HL-60 (cell line): ENCODE results near the gene AFF1.

Experiments
- DNase-seq, 2 experiments: peaks; one replicate each; pipeline ENCODE4 v3.0.0-alpha.2; 2010 to 2020; ENCODE audit warnings: low read depth in 1 of 2, low spot score in 1 of 2
- H3K27ac ChIP-seq: fragments of 250-450 bp; sonication (Bioruptor Pico); replicated peaks from 2 replicates; pipeline ENCODE4 v1.5.1; 2020; ENCODE audit warnings: mild to moderate bottlenecking, moderate library complexity
- H3K27me3 ChIP-seq: fragments of 250-450 bp; sonication (Bioruptor Pico); 2 replicates; pipeline ENCODE4 v1.5.1; 2021; ENCODE audit warnings: mild to moderate bottlenecking, moderate library complexity; ENCODE audit not compliant: insufficient read depth, poor library complexity, severe bottlenecking
- H3K4me3 ChIP-seq: replicated peaks from 2 replicates; pipeline ENCODE4 v1.5.1; 2011; ENCODE audit warnings: mild to moderate bottlenecking, control low read depth, low read length; ENCODE audit not compliant: insufficient read depth
- CTCF ChIP-seq: IDR thresholded peaks from one replicate; pipeline ENCODE4 v1.5.1; 2011; ENCODE audit warnings: low read length, control low read depth, inconsistent platforms; ENCODE audit not compliant: insufficient read depth
- GABPA ChIP-seq: IDR thresholded peaks from 2 replicates; pipeline ENCODE4 v1.6.1; 2012; ENCODE audit warnings: low read depth
- POLR2AphosphoS5 ChIP-seq: IDR thresholded peaks from 2 replicates; pipeline ENCODE4 v1.6.1; 2012; ENCODE audit warnings: low read depth
- REST ChIP-seq: IDR thresholded peaks from 2 replicates; pipeline ENCODE4 v1.6.1; 2012; ENCODE audit warnings: low read depth; ENCODE audit not compliant: insufficient replicate concordance
- SPI1 ChIP-seq: IDR thresholded peaks from 2 replicates; pipeline ENCODE4 v1.6.1; 2012; ENCODE audit warnings: low read depth, mild to moderate bottlenecking, borderline replicate concordance

Gene AFF1

GRCh38 chr4:86942185-86942666, 7.4 kb downstream of the AFF1 start:
- Histone ChIP-seq H3K4me3 (no peak overlapping the region), H3K27me3 (no peaks in the 10 kb centered on the region), H3K27ac (no peak overlapping the region)
- TF ChIP-seq GABPA (no peak), CTCF (no peak), POLR2AphosphoS5 (no peak), SPI1 (no peak), REST (no peak)
- no peak for DNase-seq

GRCh38 chr4:86944964-86945781, 10.4 kb downstream of the AFF1 start:
- Histone ChIP-seq H3K4me3 (no peak overlapping the region), H3K27me3 (no peaks in the 10 kb centered on the region), H3K27ac (peak overlapping the region; percentile 21; the same call in 1 of the 2 replicates)
- no peak for DNase-seq
- TF ChIP-seq CTCF (no peak), GABPA (no peak), POLR2AphosphoS5 (no peak), REST (no peak), SPI1 (no peak)

- Histone ChIP-seq H3K4me3 (no peak overlapping the region), H3K27me3 (no peaks in the 10 kb centered on the region), H3K27ac (0 out of 2 replicates have a peak overlapping the region, but pooled peaks have one; percentile 25)
- no peak for DNase-seq
- no peak for TF ChIP-seq SPI1
Observed at GRCh38 chr4:86946868-86947500, 12.2 kb downstream of the AFF1 start.

- H3K4me3 ChIP-seq, result no peak overlapping the region
- no peak overlapping the region for H3K27ac ChIP-seq
- TF ChIP-seq POLR2AphosphoS5 (no peak), GABPA (no peak), CTCF (no peak), REST (no peak), SPI1 (no peak)
Observed at GRCh38 chr4:86947501-86948120, 12.8 kb downstream of the AFF1 start.

More at GRCh38 chr4:86947501-86948120, 12.8 kb downstream of the AFF1 start:
- H3K27me3 ChIP-seq, result no peaks in the 10 kb centered on the region
- DNase-seq, result no peak
